GM18861 (cell line): ENCODE measurements around the gene EMC9.
A peak's percentile ranks its signal among the peaks of the same experiment; 100 is the strongest.

ENCODE experiments used
- ATAC-seq: cut with Tn5 transposase; IDR thresholded peaks from one replicate; pipeline ENCODE4 v1.9.1; 2021; ENCODE audit not compliant: unreplicated experiment

EMC9 gene

GRCh38 chr14:24177041-24177825 is 35.8 kb upstream of the EMC9 start:
- ATAC-seq: no peak

- ATAC-seq: no peak
Measured at GRCh38 chr14:24176599-24176998, 35.2 kb upstream of the EMC9 start.

GRCh38 chr14:24172871-24173281 is 31.5 kb upstream of the EMC9 start:
- ATAC-seq: no peak

GRCh38 chr14:24172261-24172860 is 31.0 kb upstream of the EMC9 start:
- ATAC-seq: no peak

GRCh38 chr14:24171422-24172260 is 30.2 kb upstream of the EMC9 start, which contains the start of gene REC8:
TSS of gene REC8 (plus strand) at chr14:24172080. CDS start at chr14:24172553, 473 bp downstream.
- peak; percentile 74 for ATAC-seq

- no peak for ATAC-seq
Measured at GRCh38 chr14:24167469-24168114, 26.2 kb upstream of the EMC9 start.

GRCh38 chr14:24165785-24166184 is 24.4 kb upstream of the EMC9 start:
- no peak for ATAC-seq

GRCh38 chr14:24164518-24164991 is 23.2 kb upstream of the EMC9 start:
- ATAC-seq: no peak

GRCh38 chr14:24162093-24162492 is 20.7 kb upstream of the EMC9 start:
- no peak for ATAC-seq

GRCh38 chr14:24160850-24161804 is 19.7 kb upstream of the EMC9 start, which contains the start of gene IRF9:
TSS of gene IRF9 (plus strand) at chr14:24161265. CDS start at chr14:24162145, 880 bp downstream.
- peak; percentile 72 for ATAC-seq

- no peak for ATAC-seq
Measured at GRCh38 chr14:24160499-24160849, 19.1 kb upstream of the EMC9 start.

- no peak for ATAC-seq
Measured at GRCh38 chr14:24159777-24160498, 18.5 kb upstream of the EMC9 start.

GRCh38 chr14:24157331-24157730 is 15.9 kb upstream of the EMC9 start:
- no peak for ATAC-seq

GRCh38 chr14:24156840-24157239 is 15.4 kb upstream of the EMC9 start:
- no peak for ATAC-seq

- no peak for ATAC-seq
Measured at GRCh38 chr14:24155100-24155499, 13.7 kb upstream of the EMC9 start.

GRCh38 chr14:24151404-24152080 is 10.2 kb upstream of the EMC9 start:
- no peak for ATAC-seq

GRCh38 chr14:24150993-24151392 is 9.6 kb upstream of the EMC9 start:
- no peak for ATAC-seq

GRCh38 chr14:24150567-24150966 is 9.2 kb upstream of the EMC9 start:
- ATAC-seq: no peak

- ATAC-seq: no peak
Measured at GRCh38 chr14:24150061-24150460, 8.7 kb upstream of the EMC9 start.
